22Rv1 (cell line): ENCODE data around the gene FLAD1.

Experiments used
- CTCF ChIP-seq: fragments of 450-650 bp; IDR thresholded peaks from 2 replicates; pipeline ENCODE4 v1.5.1; 2017; ENCODE audit warnings: mild to moderate bottlenecking
- ZFX ChIP-seq: fragments of 450-650 bp; IDR thresholded peaks from 2 replicates; pipeline ENCODE4 v1.6.1; 2017; ENCODE audit warnings: antibody characterized with exemption, borderline replicate concordance

DNA sequence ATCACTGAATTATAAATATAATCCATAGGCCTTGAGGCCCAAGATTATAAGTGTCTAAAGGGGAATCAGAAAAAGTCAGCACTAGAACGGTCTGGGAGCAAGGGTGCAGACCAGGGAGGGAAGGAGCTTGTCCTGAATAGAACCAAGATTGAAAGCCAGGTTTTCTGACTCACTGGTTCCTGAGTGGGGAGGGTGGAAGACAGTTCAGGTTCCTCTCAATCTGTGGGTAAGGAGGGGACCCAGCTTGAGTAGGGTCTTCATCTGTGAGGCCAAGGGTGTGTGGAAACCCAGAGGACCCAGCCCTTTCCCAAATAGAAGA, 11.1 kb downstream of the FLAD1 start:
- no peak for TF ChIP-seq CTCF
- no peak for TF ChIP-seq ZFX
